Neural cell (in vitro differentiated cells): ENCODE data around the gene GLI3. TPM values are rescaled to one million over a fixed set of nuclear protein-coding genes. Genes with fewer than 3 reads are reported as not detected.

ENCODE experiments used
- H2AFZ ChIP-seq: fragments of 200-600, 300-800 bp; sonication (generic), shearing (Covaris generic); 2 replicates; pipeline ENCODE4 v1.6.0; 2014; ENCODE audit warnings: low read depth, mild to moderate bottlenecking, antibody characterized with exemption, low read length, moderate library complexity
- H3F3A ChIP-seq: fragments of 200-600 bp; shearing (Covaris generic); 2 replicates; pipeline ENCODE4 v1.6.1; 2016; ENCODE audit warnings: mild to moderate bottlenecking, moderate library complexity, mixed read lengths, antibody characterized with exemption, low read length; ENCODE audit not compliant: insufficient read depth, poor library complexity, severe bottlenecking
- H3K27ac ChIP-seq: fragments of 200-600, 300-800 bp; sonication (generic), shearing (Covaris generic); 2 replicates; pipeline ENCODE4 v1.5.1; 2014; ENCODE audit warnings: mild to moderate bottlenecking, low read length, moderate library complexity
- H3K27me3 ChIP-seq: fragments of 300-800, 200-600 bp; sonication (generic), shearing (Covaris generic); 2 replicates; pipeline ENCODE4 v1.6.0; 2014; ENCODE audit warnings: mild to moderate bottlenecking, low read depth, low read length, moderate library complexity; ENCODE audit not compliant: insufficient read depth
- H3K36me3 ChIP-seq: fragments of 300-800, 200-600 bp; sonication (generic), shearing (Covaris generic); 2 replicates; pipeline ENCODE4 v1.5.1; 2014; ENCODE audit warnings: mild to moderate bottlenecking, antibody characterized with exemption, low read length, moderate library complexity; ENCODE audit not compliant: insufficient read depth
- H3K4me2 ChIP-seq: fragments of 300-800, 200-600 bp; sonication (generic), shearing (Covaris generic); 2 replicates; pipeline ENCODE4 v1.6.0; 2014; ENCODE audit warnings: mild to moderate bottlenecking, low read length
- H3K4me3 ChIP-seq: fragments of 300-800, 200-600 bp; sonication (generic), shearing (Covaris generic); 2 replicates; pipeline ENCODE4 v1.5.1; 2014; ENCODE audit warnings: mild to moderate bottlenecking, low read length, moderate library complexity
- H3K79me2 ChIP-seq: fragments of 200-600 bp; shearing (Covaris generic); replicated peaks from 2 replicates; pipeline ENCODE4 v1.6.0; 2014; ENCODE audit warnings: mild to moderate bottlenecking, low read length, moderate library complexity; ENCODE audit not compliant: insufficient read depth
- H3K9ac ChIP-seq: fragments of 300-800, 200-600 bp; sonication (generic), shearing (Covaris generic); 2 replicates; pipeline ENCODE4 v1.6.1; 2016; ENCODE audit warnings: mild to moderate bottlenecking, low read length, mixed read lengths
- H3K9me2 ChIP-seq: fragments of 200-600 bp; shearing (Covaris generic); 2 replicates; pipeline ENCODE4 v1.6.1; 2016; ENCODE audit warnings: mild to moderate bottlenecking, low read length, mixed read lengths; ENCODE audit not compliant: insufficient read depth
- H3K9me3 ChIP-seq: fragments of 200-600, 300-800 bp; sonication (generic), shearing (Covaris generic); 2 replicates; pipeline ENCODE4 v1.6.1; 2016; ENCODE audit warnings: mild to moderate bottlenecking, mixed run types, low read length, moderate library complexity, mixed read lengths
- H4K20me1 ChIP-seq: fragments of 200-600 bp; shearing (Covaris generic); 2 replicates; pipeline ENCODE4 v1.6.1; 2016; ENCODE audit warnings: mild to moderate bottlenecking, mixed run types; ENCODE audit not compliant: insufficient read depth
- EP300 ChIP-seq: fragments of 450-650 bp; conservative IDR thresholded peaks from 2 replicates; pipeline ENCODE4 v1.6.1; 2014; ENCODE audit warnings: antibody characterized with exemption, mild to moderate bottlenecking, moderate library complexity; ENCODE audit not compliant: poor library complexity, severe bottlenecking
- EZH2 ChIP-seq: fragments of 200-600, 300-800 bp; shearing (Covaris generic), sonication (generic); IDR thresholded peaks from 2 replicates; pipeline ENCODE4 v1.6.1; 2014; ENCODE audit warnings: antibody characterized with exemption, low read length, borderline replicate concordance, mild to moderate bottlenecking; ENCODE audit not compliant: insufficient read depth, poor library complexity, severe bottlenecking
- MXI1 ChIP-seq: fragments of 450-650 bp; conservative IDR thresholded peaks from 2 replicates; pipeline ENCODE4 v1.6.1; 2014; ENCODE audit warnings: antibody characterized with exemption, mild to moderate bottlenecking; ENCODE audit not compliant: poor library complexity, severe bottlenecking
- POLR2AphosphoS5 ChIP-seq: IDR thresholded peaks from 2 replicates; pipeline ENCODE4 v1.6.1; 2012
- RAD21 ChIP-seq: fragments of 450-650 bp; conservative IDR thresholded peaks from 2 replicates; pipeline ENCODE4 v1.6.1; 2014; ENCODE audit warnings: antibody characterized with exemption, mild to moderate bottlenecking, moderate library complexity
- SMC3 ChIP-seq: fragments of 450-650 bp; conservative IDR thresholded peaks from 2 replicates; pipeline ENCODE4 v1.6.1; 2014; ENCODE audit warnings: antibody characterized with exemption, mild to moderate bottlenecking, moderate library complexity; ENCODE audit not compliant: poor library complexity
- TAF1 ChIP-seq: IDR thresholded peaks from 2 replicates; pipeline ENCODE4 v1.6.1; 2012; ENCODE audit warnings: low read depth
- polyA plus RNA-seq: library from polyadenylated mRNA; depleted of rRNA; stranded (reverse); fragments of >200 nt; gene quantifications from 2 replicates; pipeline ENCODE4 v1.2.3, GENCODE V29; 2014
- TF ChIP-seq, protein P1 (sequence below): IDR thresholded peaks from 2 replicates; pipeline ENCODE4 v1.6.1; 2012; ENCODE audit warnings: borderline replicate concordance
- TF ChIP-seq, protein P2 (sequence below): fragments of 450-650 bp; IDR thresholded peaks from 2 replicates; pipeline ENCODE4 v1.5.1; 2014; ENCODE audit warnings: antibody characterized with exemption, mild to moderate bottlenecking, moderate library complexity; ENCODE audit not compliant: poor library complexity, severe bottlenecking

Gene GLI3
- polyA plus RNA-seq, 1 donor from 2014 or later: 0.19 TPM

DNA sequence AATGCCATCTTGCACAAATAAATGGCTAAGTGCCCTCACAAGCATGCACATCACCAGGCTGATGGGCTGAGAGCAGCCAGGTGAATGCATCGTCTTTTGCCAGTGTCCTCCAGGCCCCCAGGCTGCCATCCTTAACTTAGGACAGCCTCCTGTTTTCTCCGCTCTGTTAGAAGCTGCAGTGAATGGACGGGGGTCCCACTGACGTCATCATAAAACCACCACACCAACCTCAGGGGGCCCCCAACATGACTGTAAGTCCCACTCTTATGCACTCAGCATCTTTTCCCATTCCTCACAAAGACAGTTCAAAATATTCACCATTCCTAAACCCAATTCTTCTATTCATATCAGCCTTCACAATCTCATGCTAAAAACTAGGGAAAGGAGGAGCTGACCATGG is 34.4 kb downstream of the GLI3 start:
- Histone ChIP-seq H3K4me3 (no peak overlapping the region), H3K27me3 (no peaks in the 10 kb centered on the region), H3K9ac (no peak overlapping the region), H3F3A (no peaks in the 10 kb centered on the region), H3K4me2 (no peak overlapping the region), H3K9me3 (no peaks in the 10 kb centered on the region), H3K27ac (no peak overlapping the region), H4K20me1 (no peaks in the 10 kb centered on the region), H3K36me3 (no peaks in the 10 kb centered on the region), H3K9me2 (no peaks in the 10 kb centered on the region), H3K79me2 (peaks cover 92% of the 10 kb centered on the region), H2AFZ (no peak overlapping the region)
- TF ChIP-seq EZH2 (no peak), EP300 (no peak), SMC3 (no peak), RAD21 (no peak), TAF1 (no peak), POLR2AphosphoS5 (no peak), MXI1 (no peak)
- TF ChIP-seq, protein P1, sequence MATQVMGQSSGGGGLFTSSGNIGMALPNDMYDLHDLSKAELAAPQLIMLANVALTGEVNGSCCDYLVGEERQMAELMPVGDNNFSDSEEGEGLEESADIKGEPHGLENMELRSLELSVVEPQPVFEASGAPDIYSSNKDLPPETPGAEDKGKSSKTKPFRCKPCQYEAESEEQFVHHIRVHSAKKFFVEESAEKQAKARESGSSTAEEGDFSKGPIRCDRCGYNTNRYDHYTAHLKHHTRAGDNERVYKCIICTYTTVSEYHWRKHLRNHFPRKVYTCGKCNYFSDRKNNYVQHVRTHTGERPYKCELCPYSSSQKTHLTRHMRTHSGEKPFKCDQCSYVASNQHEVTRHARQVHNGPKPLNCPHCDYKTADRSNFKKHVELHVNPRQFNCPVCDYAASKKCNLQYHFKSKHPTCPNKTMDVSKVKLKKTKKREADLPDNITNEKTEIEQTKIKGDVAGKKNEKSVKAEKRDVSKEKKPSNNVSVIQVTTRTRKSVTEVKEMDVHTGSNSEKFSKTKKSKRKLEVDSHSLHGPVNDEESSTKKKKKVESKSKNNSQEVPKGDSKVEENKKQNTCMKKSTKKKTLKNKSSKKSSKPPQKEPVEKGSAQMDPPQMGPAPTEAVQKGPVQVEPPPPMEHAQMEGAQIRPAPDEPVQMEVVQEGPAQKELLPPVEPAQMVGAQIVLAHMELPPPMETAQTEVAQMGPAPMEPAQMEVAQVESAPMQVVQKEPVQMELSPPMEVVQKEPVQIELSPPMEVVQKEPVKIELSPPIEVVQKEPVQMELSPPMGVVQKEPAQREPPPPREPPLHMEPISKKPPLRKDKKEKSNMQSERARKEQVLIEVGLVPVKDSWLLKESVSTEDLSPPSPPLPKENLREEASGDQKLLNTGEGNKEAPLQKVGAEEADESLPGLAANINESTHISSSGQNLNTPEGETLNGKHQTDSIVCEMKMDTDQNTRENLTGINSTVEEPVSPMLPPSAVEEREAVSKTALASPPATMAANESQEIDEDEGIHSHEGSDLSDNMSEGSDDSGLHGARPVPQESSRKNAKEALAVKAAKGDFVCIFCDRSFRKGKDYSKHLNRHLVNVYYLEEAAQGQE: no peak
- TF ChIP-seq, protein P2, sequence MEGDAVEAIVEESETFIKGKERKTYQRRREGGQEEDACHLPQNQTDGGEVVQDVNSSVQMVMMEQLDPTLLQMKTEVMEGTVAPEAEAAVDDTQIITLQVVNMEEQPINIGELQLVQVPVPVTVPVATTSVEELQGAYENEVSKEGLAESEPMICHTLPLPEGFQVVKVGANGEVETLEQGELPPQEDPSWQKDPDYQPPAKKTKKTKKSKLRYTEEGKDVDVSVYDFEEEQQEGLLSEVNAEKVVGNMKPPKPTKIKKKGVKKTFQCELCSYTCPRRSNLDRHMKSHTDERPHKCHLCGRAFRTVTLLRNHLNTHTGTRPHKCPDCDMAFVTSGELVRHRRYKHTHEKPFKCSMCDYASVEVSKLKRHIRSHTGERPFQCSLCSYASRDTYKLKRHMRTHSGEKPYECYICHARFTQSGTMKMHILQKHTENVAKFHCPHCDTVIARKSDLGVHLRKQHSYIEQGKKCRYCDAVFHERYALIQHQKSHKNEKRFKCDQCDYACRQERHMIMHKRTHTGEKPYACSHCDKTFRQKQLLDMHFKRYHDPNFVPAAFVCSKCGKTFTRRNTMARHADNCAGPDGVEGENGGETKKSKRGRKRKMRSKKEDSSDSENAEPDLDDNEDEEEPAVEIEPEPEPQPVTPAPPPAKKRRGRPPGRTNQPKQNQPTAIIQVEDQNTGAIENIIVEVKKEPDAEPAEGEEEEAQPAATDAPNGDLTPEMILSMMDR: no peak

DNA sequence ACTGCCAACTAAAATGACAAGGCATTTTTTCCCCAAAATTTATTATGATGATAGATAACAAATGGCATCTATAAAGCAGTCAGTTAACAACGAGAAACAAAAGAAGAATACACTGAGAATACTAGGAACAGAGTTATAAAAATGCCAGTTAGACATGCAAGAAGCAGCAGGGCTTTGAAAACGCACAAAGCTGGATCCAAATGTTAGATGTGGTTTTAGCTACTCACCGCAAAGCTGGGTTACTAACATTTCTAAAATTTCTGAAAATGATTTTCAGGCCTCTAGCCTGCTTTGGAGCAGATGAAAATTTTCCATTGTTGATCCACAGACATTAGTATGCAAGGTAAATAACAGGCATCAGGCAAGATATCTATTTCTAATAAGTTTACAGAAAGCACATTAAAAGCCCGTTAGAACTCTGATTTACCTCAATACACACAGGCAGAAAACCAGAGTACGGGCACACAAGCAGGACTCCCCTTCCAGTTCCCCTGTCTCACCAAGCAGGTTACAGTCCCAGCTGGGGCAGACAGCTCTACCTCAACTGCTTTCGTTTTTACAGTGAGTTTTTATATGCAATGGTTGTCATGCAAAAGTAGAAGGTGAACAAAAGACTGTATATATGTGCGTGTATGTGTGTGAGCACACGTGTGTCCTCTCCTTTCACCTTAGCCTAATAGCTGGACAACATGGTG is 37.9 kb downstream of the GLI3 start:
- no peak overlapping the region for H3K4me2 ChIP-seq
- no peaks in the 10 kb centered on the region for H3F3A ChIP-seq
- H3K27ac ChIP-seq: no peak overlapping the region
- no peak overlapping the region for H3K4me3 ChIP-seq
- TF ChIP-seq RAD21: no peak
- no peak for TF ChIP-seq SMC3
- TF ChIP-seq POLR2AphosphoS5: no peak
- TF ChIP-seq, protein P1: no peak
- no peak for TF ChIP-seq EZH2
- TF ChIP-seq EP300: no peak
- TF ChIP-seq, protein P2: no peak
- TF ChIP-seq TAF1: no peak
- H3K9me2 ChIP-seq: no peaks in the 10 kb centered on the region
- no peaks in the 10 kb centered on the region for H3K36me3 ChIP-seq
- H3K27me3 ChIP-seq: no peaks in the 10 kb centered on the region
- H3K9me3 ChIP-seq: no peaks in the 10 kb centered on the region
- no peak overlapping the region for H2AFZ ChIP-seq
- H3K79me2 ChIP-seq: peaks cover 94% of the 10 kb centered on the region
- no peak overlapping the region for H3K9ac ChIP-seq
- no peaks in the 10 kb centered on the region for H4K20me1 ChIP-seq
